ENCODE data around the gene ZFP91.

Gene ZFP91

GRCh38 chr11:58640386-58641023 lies 61.6 kb downstream of the ZFP91 start:
- Histone ChIP-seq H3K4me3 (ENCODE audit: insufficient read depth, low read length, poor library complexity, severe bottlenecking) (no peak overlapping the region), H3K27me3 (ENCODE audit: low read length) (no peaks in the 10 kb centered on the region), H2AFZ (ENCODE audit: low read depth, low read length, severe bottlenecking) (no peak overlapping the region)

GRCh38 chr11:58641341-58641740 lies 62.5 kb downstream of the ZFP91 start:
- Histone ChIP-seq H3K9ac (ENCODE audit: low read length) (no peak overlapping the region), H3K9me3 (ENCODE audit: insufficient read depth, low read length) (peaks cover 10% of the 10 kb centered on the region; the same call in 1 of the 2 replicates), H3K79me2 (ENCODE audit: insufficient read depth, low read length) (no peaks in the 10 kb centered on the region), H4K20me1 (ENCODE audit: low read depth, low read length) (no peaks in the 10 kb centered on the region), H3K9me2 (replicated peaks; ENCODE audit: insufficient read depth, low read length) (no peaks in the 10 kb centered on the region), H3F3A (ENCODE audit: insufficient read depth) (no peaks in the 10 kb centered on the region), H3K27me3 (ENCODE audit: low read length) (no peaks in the 10 kb centered on the region), H3K27ac (ENCODE audit: low read depth, low read length) (no peak overlapping the region), H3K4me2 (ENCODE audit: low read depth, low read length, poor library complexity, severe bottlenecking) (no peak overlapping the region), H3K4me3 (ENCODE audit: insufficient read depth, low read length, poor library complexity, severe bottlenecking) (no peak overlapping the region), H3K36me3 (ENCODE audit: low read length) (no peaks in the 10 kb centered on the region), H2AFZ (ENCODE audit: low read depth, low read length, severe bottlenecking) (no peak overlapping the region)
- no peak for TF ChIP-seq EZH2phosphoT487 (conservative IDR thresholded peaks at IDR 0.05; ENCODE audit: low read length)
- TF ChIP-seq, protein P1, sequence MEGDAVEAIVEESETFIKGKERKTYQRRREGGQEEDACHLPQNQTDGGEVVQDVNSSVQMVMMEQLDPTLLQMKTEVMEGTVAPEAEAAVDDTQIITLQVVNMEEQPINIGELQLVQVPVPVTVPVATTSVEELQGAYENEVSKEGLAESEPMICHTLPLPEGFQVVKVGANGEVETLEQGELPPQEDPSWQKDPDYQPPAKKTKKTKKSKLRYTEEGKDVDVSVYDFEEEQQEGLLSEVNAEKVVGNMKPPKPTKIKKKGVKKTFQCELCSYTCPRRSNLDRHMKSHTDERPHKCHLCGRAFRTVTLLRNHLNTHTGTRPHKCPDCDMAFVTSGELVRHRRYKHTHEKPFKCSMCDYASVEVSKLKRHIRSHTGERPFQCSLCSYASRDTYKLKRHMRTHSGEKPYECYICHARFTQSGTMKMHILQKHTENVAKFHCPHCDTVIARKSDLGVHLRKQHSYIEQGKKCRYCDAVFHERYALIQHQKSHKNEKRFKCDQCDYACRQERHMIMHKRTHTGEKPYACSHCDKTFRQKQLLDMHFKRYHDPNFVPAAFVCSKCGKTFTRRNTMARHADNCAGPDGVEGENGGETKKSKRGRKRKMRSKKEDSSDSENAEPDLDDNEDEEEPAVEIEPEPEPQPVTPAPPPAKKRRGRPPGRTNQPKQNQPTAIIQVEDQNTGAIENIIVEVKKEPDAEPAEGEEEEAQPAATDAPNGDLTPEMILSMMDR (IDR thresholded peaks at IDR 0.05; ENCODE audit: insufficient read depth, low read length, poor library complexity, severe bottlenecking), result no peak

More at GRCh38 chr11:58640386-58641023, 61.6 kb downstream of the ZFP91 start:
- Histone ChIP-seq H3K36me3 (ENCODE audit: low read length) (no peaks in the 10 kb centered on the region), H3K9me2 (replicated peaks; ENCODE audit: insufficient read depth, low read length) (no peaks in the 10 kb centered on the region), H3K9ac (ENCODE audit: low read length) (no peak overlapping the region), H3K4me2 (ENCODE audit: low read depth, low read length, poor library complexity, severe bottlenecking) (no peak overlapping the region), H3K27ac (ENCODE audit: low read depth, low read length) (no peak overlapping the region), H3K79me2 (ENCODE audit: insufficient read depth, low read length) (no peaks in the 10 kb centered on the region), H4K20me1 (ENCODE audit: low read depth, low read length) (no peaks in the 10 kb centered on the region), H3F3A (ENCODE audit: insufficient read depth) (no peaks in the 10 kb centered on the region), H3K9me3 (ENCODE audit: insufficient read depth, low read length) (peaks cover 3% of the 10 kb centered on the region; the same call in 1 of the 2 replicates)
- TF ChIP-seq EZH2phosphoT487 (conservative IDR thresholded peaks at IDR 0.05; ENCODE audit: low read length), result no peak
- TF ChIP-seq, protein P1 (IDR thresholded peaks at IDR 0.05; ENCODE audit: insufficient read depth, low read length, poor library complexity, severe bottlenecking), result no peak

GRCh38 chr11:58641803-58642581 lies 63.1 kb downstream of the ZFP91 start:
- no peak for TF ChIP-seq EZH2phosphoT487 (conservative IDR thresholded peaks at IDR 0.05; ENCODE audit: low read length)
- TF ChIP-seq, protein P1 (IDR thresholded peaks at IDR 0.05; ENCODE audit: insufficient read depth, low read length, poor library complexity, severe bottlenecking), result no peak
- Histone ChIP-seq H4K20me1 (ENCODE audit: low read depth, low read length) (no peaks in the 10 kb centered on the region), H3F3A (ENCODE audit: insufficient read depth) (no peaks in the 10 kb centered on the region), H2AFZ (ENCODE audit: low read depth, low read length, severe bottlenecking) (no peak overlapping the region), H3K9me2 (replicated peaks; ENCODE audit: insufficient read depth, low read length) (no peaks in the 10 kb centered on the region), H3K9me3 (ENCODE audit: insufficient read depth, low read length) (peaks cover 10% of the 10 kb centered on the region; the same call in 1 of the 2 replicates), H3K79me2 (ENCODE audit: insufficient read depth, low read length) (no peaks in the 10 kb centered on the region), H3K27me3 (ENCODE audit: low read length) (no peaks in the 10 kb centered on the region), H3K4me2 (ENCODE audit: low read depth, low read length, poor library complexity, severe bottlenecking) (no peak overlapping the region), H3K36me3 (ENCODE audit: low read length) (no peaks in the 10 kb centered on the region), H3K4me3 (ENCODE audit: insufficient read depth, low read length, poor library complexity, severe bottlenecking) (no peak overlapping the region), H3K27ac (ENCODE audit: low read depth, low read length) (no peak overlapping the region), H3K9ac (ENCODE audit: low read length) (no peak overlapping the region)

Measured in SU-DHL-6 (cell line).